ENCODE data around the gene WDFY4.

The WDFY4 gene

DNA sequence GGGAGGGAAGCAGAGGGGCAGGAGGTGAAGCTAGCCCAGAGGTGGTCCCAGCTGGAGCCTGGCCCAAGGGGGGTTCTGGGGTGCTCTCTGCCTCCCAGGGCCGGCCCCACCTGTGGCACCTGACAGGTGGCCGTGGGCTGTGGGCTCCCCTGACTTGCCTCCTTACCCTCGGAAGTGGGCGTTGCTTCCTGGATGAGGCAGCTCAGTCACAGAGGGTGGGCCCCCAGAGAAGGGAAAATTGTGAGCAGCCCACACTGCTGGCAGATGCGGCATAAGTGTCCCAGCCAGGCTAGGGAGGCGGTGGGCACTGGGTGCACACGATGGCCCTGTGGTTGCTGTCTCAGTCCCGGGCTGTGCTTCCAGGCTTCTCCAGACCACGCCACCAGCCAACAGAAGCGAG, 136.0 kb downstream of the WDFY4 start:
- no peak overlapping the region for H3K4me3 ChIP-seq (ENCODE audit: low read depth, low read length)
- DNase-seq (ENCODE audit: low read depth), result no peak
- TF ChIP-seq, protein P1, sequence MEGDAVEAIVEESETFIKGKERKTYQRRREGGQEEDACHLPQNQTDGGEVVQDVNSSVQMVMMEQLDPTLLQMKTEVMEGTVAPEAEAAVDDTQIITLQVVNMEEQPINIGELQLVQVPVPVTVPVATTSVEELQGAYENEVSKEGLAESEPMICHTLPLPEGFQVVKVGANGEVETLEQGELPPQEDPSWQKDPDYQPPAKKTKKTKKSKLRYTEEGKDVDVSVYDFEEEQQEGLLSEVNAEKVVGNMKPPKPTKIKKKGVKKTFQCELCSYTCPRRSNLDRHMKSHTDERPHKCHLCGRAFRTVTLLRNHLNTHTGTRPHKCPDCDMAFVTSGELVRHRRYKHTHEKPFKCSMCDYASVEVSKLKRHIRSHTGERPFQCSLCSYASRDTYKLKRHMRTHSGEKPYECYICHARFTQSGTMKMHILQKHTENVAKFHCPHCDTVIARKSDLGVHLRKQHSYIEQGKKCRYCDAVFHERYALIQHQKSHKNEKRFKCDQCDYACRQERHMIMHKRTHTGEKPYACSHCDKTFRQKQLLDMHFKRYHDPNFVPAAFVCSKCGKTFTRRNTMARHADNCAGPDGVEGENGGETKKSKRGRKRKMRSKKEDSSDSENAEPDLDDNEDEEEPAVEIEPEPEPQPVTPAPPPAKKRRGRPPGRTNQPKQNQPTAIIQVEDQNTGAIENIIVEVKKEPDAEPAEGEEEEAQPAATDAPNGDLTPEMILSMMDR (IDR thresholded peaks at IDR 0.05; ENCODE audit: control insufficient read depth, extremely low read depth, insufficient read depth), result no peak

- TF ChIP-seq, protein P1 (IDR thresholded peaks at IDR 0.05; ENCODE audit: control insufficient read depth, extremely low read depth, insufficient read depth), result no peak
- H3K4me3 ChIP-seq (ENCODE audit: low read depth, low read length), result no peak overlapping the region
- DNase-seq (ENCODE audit: low read depth), result no peak
Observed at GRCh38 chr10:48821111-48821510, 136.4 kb downstream of the WDFY4 start.

DNA sequence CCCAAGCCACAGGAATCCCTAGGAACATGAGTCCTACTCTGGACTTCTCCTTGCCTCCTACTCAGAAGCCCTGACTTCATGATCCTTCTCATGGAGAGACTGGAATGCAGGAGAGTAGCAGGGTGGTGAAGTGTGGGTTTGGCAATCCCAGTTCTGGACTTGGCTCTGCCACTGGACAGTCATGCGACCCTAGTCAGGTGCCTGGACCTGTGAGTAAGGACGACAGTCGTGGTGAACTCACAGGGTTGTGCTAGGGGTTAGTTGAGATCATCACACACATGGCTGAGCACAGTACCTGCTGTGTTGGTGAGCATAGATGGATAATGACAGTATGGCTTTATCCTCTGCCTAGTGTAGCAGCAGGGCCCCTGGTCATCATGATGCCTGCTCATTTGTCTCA, 137.0 kb downstream of the WDFY4 start:
- TF ChIP-seq, protein P1 (IDR thresholded peaks at IDR 0.05; ENCODE audit: control insufficient read depth, extremely low read depth, insufficient read depth), result no peak
- DNase-seq (ENCODE audit: low read depth), result no peak
- H3K4me3 ChIP-seq (ENCODE audit: low read depth, low read length), result no peak overlapping the region

GRCh38 chr10:48833674-48834073, 149.0 kb downstream of the WDFY4 start:
- H3K4me3 ChIP-seq (ENCODE audit: low read depth, low read length), result no peak overlapping the region
- TF ChIP-seq, protein P1 (IDR thresholded peaks at IDR 0.05; ENCODE audit: control insufficient read depth, extremely low read depth, insufficient read depth), result no peak
- DNase-seq (ENCODE audit: low read depth), result no peak

GRCh38 chr10:48834189-48834965, 149.7 kb downstream of the WDFY4 start:
- no peak for DNase-seq (ENCODE audit: low read depth)
- TF ChIP-seq, protein P1 (IDR thresholded peaks at IDR 0.05; ENCODE audit: control insufficient read depth, extremely low read depth, insufficient read depth), result no peak
- no peak overlapping the region for H3K4me3 ChIP-seq (ENCODE audit: low read depth, low read length)

DNA sequence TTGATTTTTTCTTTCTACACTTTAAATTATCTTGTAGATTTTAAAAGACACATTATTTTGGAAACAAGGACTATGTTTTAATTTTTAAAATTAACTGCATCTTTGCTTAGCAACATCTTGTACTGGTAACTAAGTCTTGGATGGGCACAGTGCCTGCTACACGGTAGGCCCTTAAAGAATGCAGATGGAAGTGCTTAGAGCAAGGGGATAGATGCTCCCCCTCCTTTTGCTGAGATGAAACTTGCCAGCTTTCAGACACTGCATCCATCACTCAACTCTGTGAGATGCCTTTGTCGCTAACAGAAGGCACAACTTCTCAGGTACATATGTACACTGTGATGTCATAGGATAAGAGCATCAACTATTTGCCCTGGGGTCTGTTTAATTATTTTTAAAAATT, 151.1 kb downstream of the WDFY4 start:
- no peak for DNase-seq (ENCODE audit: low read depth)
- TF ChIP-seq, protein P1 (IDR thresholded peaks at IDR 0.05; ENCODE audit: control insufficient read depth, extremely low read depth, insufficient read depth), result no peak
- H3K4me3 ChIP-seq (ENCODE audit: low read depth, low read length), result no peak overlapping the region

DNA sequence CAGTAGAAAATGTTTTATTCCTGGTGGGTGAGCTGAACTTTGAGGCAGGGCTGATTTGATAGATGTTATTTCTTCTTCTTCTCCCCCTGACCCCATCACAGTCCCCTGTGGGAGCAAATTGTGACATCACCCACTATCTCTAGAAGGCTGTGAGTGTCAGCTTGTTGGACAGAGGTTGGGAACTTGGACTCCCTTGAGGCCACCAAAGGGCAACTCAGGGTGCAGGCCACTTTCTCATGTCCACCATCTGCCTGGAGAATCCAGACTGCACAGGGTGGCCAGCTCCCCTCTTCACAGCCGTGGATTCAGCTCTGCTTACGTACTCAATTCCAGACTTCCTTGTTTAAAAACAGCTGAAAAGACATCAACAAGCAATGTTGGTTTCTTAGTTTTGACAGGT, 151.9 kb downstream of the WDFY4 start:
- DNase-seq (ENCODE audit: low read depth), result no peak
- TF ChIP-seq, protein P1 (IDR thresholded peaks at IDR 0.05; ENCODE audit: control insufficient read depth, extremely low read depth, insufficient read depth), result no peak
- no peak overlapping the region for H3K4me3 ChIP-seq (ENCODE audit: low read depth, low read length)

All from LNCaP clone FGC (cell line).